ENCODE results near the gene PITPNC1. TPM values are rescaled to one million over a fixed set of nuclear protein-coding genes. Genes with fewer than 3 reads are reported as not detected.

The PITPNC1 gene
- total and polyA plus RNA-seq, 2 of the 13 experiments (the other 11 are each of a cell fraction or from before 2014, with no cell fraction given) = 4.1 to 5.7 TPM

- TF ChIP-seq GZF1 (CRISPR knock-in tag; IDR thresholded peaks at IDR 0.05) = no peak
- TF ChIP-seq ZNF782 (CRISPR knock-in tag; IDR thresholded peaks at IDR 0.05; ENCODE audit: borderline replicate concordance) = no peak
- no peak for TF ChIP-seq ATF7 (IDR thresholded peaks at IDR 0.05)
- TF ChIP-seq ATF7 (CRISPR knock-in tag; IDR thresholded peaks at IDR 0.05) = no peak
- TF ChIP-seq RNF219 (CRISPR knock-in tag; IDR thresholded peaks at IDR 0.05) = no peak
- TF ChIP-seq ZNF543 (CRISPR knock-in tag; IDR thresholded peaks at IDR 0.05) = peak; percentile 74; the same call in 1 of the 2 replicates
- TF ChIP-seq ZNF292 (CRISPR knock-in tag; IDR thresholded peaks at IDR 0.05; ENCODE audit: borderline replicate concordance, low read depth) = no peak; the same call in 1 of the 2 replicates
- no peak for TF ChIP-seq CHD4 (IDR thresholded peaks at IDR 0.05; ENCODE audit: borderline replicate concordance, low read length)
- TF ChIP-seq IKZF5 (CRISPR knock-in tag; IDR thresholded peaks at IDR 0.05) = peak; percentile 62; the same call in 1 of the 2 replicates
- no peak for TF ChIP-seq LBX2 (CRISPR knock-in tag; IDR thresholded peaks at IDR 0.05; ENCODE audit: borderline replicate concordance)
- 0 out of 2 replicates have a peak, but pooled peaks have one; percentile 46 for TF ChIP-seq MED13 (CRISPR knock-in tag; IDR thresholded peaks at IDR 0.05)
- TF ChIP-seq ZNF788 (CRISPR knock-in tag; IDR thresholded peaks at IDR 0.05; ENCODE audit: borderline replicate concordance) = peak; percentile 54; the same call in 1 of the 2 replicates
- TF ChIP-seq NFE2 (CRISPR knock-in tag; IDR thresholded peaks at IDR 0.05) = no peak
- TF ChIP-seq ZSCAN22 (CRISPR knock-in tag; IDR thresholded peaks at IDR 0.05) = no peak
- TF ChIP-seq ZNF33B (CRISPR knock-in tag; IDR thresholded peaks at IDR 0.05) = 0 out of 2 replicates have a peak, but pooled peaks have one; percentile 21
- peak; percentile 37; the same call in 1 of the 2 replicates for TF ChIP-seq ZNF639 (CRISPR knock-in tag; conservative IDR thresholded peaks at IDR 0.05)
- TF ChIP-seq PRMT3 (CRISPR knock-in tag; IDR thresholded peaks at IDR 0.05; ENCODE audit: borderline replicate concordance, low read depth) = no peak
- TF ChIP-seq ZNF414 (CRISPR knock-in tag; IDR thresholded peaks at IDR 0.05) = no peak
- no peak for TF ChIP-seq ZNF260 (CRISPR knock-in tag; IDR thresholded peaks at IDR 0.05; ENCODE audit: borderline replicate concordance, low read depth)
- no peak for TF ChIP-seq SMAD1 (CRISPR knock-in tag; IDR thresholded peaks at IDR 0.05; ENCODE audit: borderline replicate concordance, low read depth)
- no peak; the same call in 1 of the 2 replicates for TF ChIP-seq ZBTB7A (CRISPR knock-in tag; IDR thresholded peaks at IDR 0.05)
- TF ChIP-seq ZNF10 (CRISPR knock-in tag; IDR thresholded peaks at IDR 0.05; ENCODE audit: borderline replicate concordance, low read depth) = no peak
- peak; percentile 82; the same call in 1 of the 2 replicates for TF ChIP-seq ZNF232 (CRISPR knock-in tag; IDR thresholded peaks at IDR 0.05; ENCODE audit: borderline replicate concordance)
Observed at GRCh38 chr17:67378454-67379250, 1.6 kb downstream of the PITPNC1 start (continued).
